ENCODE measurements around the gene XPNPEP2.
A peak's percentile ranks its signal among the peaks of the same experiment; 100 is the strongest.

Gene XPNPEP2

GRCh38 chrX:129781680-129782495 lies 43.1 kb downstream of the XPNPEP2 start:
- no peaks in the 10 kb centered on the region for H3K27me3 ChIP-seq (ENCODE audit: insufficient read depth, low read length, poor library complexity)
- no peak overlapping the region for H2AFZ ChIP-seq (ENCODE audit: low read depth, low read length)
- TF ChIP-seq CTCF (IDR thresholded peaks at IDR 0.05; ENCODE audit: borderline replicate concordance, extremely low read depth, low read length, poor library complexity, severe bottlenecking): no peak
- TF ChIP-seq EZH2 (IDR thresholded peaks at IDR 0.05; ENCODE audit: borderline replicate concordance, low read depth, low read length, severe bottlenecking): no peak
- H3K4me1 ChIP-seq (ENCODE audit: insufficient read depth, low read length): peaks cover 75% of the 10 kb centered on the region
- DNase-seq (peak; percentile 34), ATAC-seq (ENCODE audit: insufficient read depth, low read depth) (no peak)
- peak overlapping the region; percentile 96 for H3K9ac ChIP-seq (ENCODE audit: low read depth, low read length)
- peak overlapping the region; percentile 61 to 87 for H3K4me3 ChIP-seq (ENCODE audit: low read depth in 1 of 2, low read length in 2 of 2)
- H3K79me2 ChIP-seq (ENCODE audit: insufficient read depth, low read length): peaks cover 96% of the 10 kb centered on the region
- peak overlapping the region; percentile 98 for H3K27ac ChIP-seq (ENCODE audit: low read length)
- H3K9me3 ChIP-seq (ENCODE audit: insufficient read depth, low read length, severe bottlenecking): no peaks in the 10 kb centered on the region
- peak overlapping the region; percentile 92 for H3K4me2 ChIP-seq (ENCODE audit: insufficient read depth, low read length)
- H3K36me3 ChIP-seq (ENCODE audit: insufficient read depth, low read length): peaks cover 67% of the 10 kb centered on the region
- H4K20me1 ChIP-seq (ENCODE audit: insufficient read depth, low read length): peaks cover 50% of the 10 kb centered on the region

- peak overlapping the region; percentile 61 to 87 for H3K4me3 ChIP-seq (ENCODE audit: low read depth in 1 of 2, low read length in 2 of 2)
- H3K79me2 ChIP-seq (ENCODE audit: insufficient read depth, low read length): peaks cover 97% of the 10 kb centered on the region
- H4K20me1 ChIP-seq (ENCODE audit: insufficient read depth, low read length): peaks cover 57% of the 10 kb centered on the region
- no peaks in the 10 kb centered on the region for H3K9me3 ChIP-seq (ENCODE audit: insufficient read depth, low read length, severe bottlenecking)
- peak overlapping the region; percentile 98 for H3K27ac ChIP-seq (ENCODE audit: low read length)
- H3K9ac ChIP-seq (ENCODE audit: low read depth, low read length): peak overlapping the region; percentile 96
- no peak overlapping the region for H2AFZ ChIP-seq (ENCODE audit: low read depth, low read length)
- H3K36me3 ChIP-seq (ENCODE audit: insufficient read depth, low read length): peaks cover 75% of the 10 kb centered on the region
- peak overlapping the region; percentile 92 for H3K4me2 ChIP-seq (ENCODE audit: insufficient read depth, low read length)
- TF ChIP-seq EZH2 (IDR thresholded peaks at IDR 0.05; ENCODE audit: borderline replicate concordance, low read depth, low read length, severe bottlenecking) (no peak), CTCF (IDR thresholded peaks at IDR 0.05; ENCODE audit: borderline replicate concordance, extremely low read depth, low read length, poor library complexity, severe bottlenecking) (no peak)
- H3K27me3 ChIP-seq (ENCODE audit: insufficient read depth, low read length, poor library complexity): no peaks in the 10 kb centered on the region
- peaks cover 73% of the 10 kb centered on the region for H3K4me1 ChIP-seq (ENCODE audit: insufficient read depth, low read length)
- DNase-seq (peak; percentile 19), ATAC-seq (ENCODE audit: insufficient read depth, low read depth) (no peak)
Measured at GRCh38 chrX:129782706-129783105, 43.9 kb downstream of the XPNPEP2 start.

GRCh38 chrX:129783291-129783713 lies 44.5 kb downstream of the XPNPEP2 start:
- H4K20me1 ChIP-seq (ENCODE audit: insufficient read depth, low read length): peaks cover 63% of the 10 kb centered on the region
- 0 out of 3 replicates have a peak, but pooled peaks have one; percentile 1 for ATAC-seq (ENCODE audit: insufficient read depth, low read depth)
- H3K9ac ChIP-seq (ENCODE audit: low read depth, low read length): peak overlapping the region; percentile 96
- peak overlapping the region; percentile 98 for H3K27ac ChIP-seq (ENCODE audit: low read length)
- no peak for TF ChIP-seq CTCF (IDR thresholded peaks at IDR 0.05; ENCODE audit: borderline replicate concordance, extremely low read depth, low read length, poor library complexity, severe bottlenecking)
- H3K9me3 ChIP-seq (ENCODE audit: insufficient read depth, low read length, severe bottlenecking): no peaks in the 10 kb centered on the region
- peaks cover 97% of the 10 kb centered on the region for H3K79me2 ChIP-seq (ENCODE audit: insufficient read depth, low read length)
- peaks cover 80% of the 10 kb centered on the region for H3K36me3 ChIP-seq (ENCODE audit: insufficient read depth, low read length)
- peak overlapping the region; percentile 61 to 87 for H3K4me3 ChIP-seq (ENCODE audit: low read depth in 1 of 2, low read length in 2 of 2)
- peaks cover 71% of the 10 kb centered on the region for H3K4me1 ChIP-seq (ENCODE audit: insufficient read depth, low read length)
- H2AFZ ChIP-seq (ENCODE audit: low read depth, low read length): no peak overlapping the region
- H3K4me2 ChIP-seq (ENCODE audit: insufficient read depth, low read length): peak overlapping the region; percentile 92
- H3K27me3 ChIP-seq (ENCODE audit: insufficient read depth, low read length, poor library complexity): no peaks in the 10 kb centered on the region
- peak; percentile 58 for DNase-seq

All from DND-41 (cell line).